ENCODE data around the gene ADAM23.

The ADAM23 gene

DNA sequence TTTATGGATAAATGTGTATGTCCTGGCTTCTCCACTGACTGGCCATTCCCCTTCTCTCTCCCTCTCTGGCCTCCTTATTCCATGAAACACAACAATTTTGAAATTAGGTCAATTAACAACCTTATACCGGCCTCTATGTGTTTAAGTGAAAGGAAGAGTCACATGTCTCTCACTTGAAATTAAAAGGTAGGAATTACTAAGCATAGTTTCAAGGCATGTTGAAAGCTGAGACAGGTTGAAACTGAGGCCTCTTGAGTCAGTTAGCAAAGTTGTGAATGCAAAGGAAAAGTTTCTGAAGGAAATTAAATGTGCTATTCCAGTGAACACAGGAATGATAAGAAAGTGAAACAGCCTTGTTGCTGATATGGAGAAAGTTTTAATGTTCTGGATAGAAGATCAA lies 69.7 kb downstream of the ADAM23 start:
- no peak for DNase-seq

DNA sequence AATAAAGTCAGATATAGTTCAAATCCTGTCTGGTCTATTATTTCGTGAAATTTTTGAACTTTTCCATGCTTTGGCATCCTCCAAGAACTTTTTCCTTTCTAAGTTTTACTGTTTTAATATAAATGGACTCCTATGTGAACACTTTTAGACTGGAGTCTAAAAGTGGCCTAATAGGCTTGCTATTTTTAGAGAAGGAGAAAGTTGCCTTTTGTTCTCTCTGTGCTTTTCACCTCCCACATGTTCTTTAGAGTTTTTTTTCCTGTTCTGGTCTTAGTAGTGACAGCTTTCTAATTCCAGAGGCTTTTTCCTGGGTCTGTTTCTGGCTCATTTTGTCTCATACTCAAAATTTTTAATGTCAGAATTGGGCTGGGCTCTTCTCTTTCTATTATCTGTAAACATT lies 72.2 kb downstream of the ADAM23 start:
- no peak for DNase-seq

DNA sequence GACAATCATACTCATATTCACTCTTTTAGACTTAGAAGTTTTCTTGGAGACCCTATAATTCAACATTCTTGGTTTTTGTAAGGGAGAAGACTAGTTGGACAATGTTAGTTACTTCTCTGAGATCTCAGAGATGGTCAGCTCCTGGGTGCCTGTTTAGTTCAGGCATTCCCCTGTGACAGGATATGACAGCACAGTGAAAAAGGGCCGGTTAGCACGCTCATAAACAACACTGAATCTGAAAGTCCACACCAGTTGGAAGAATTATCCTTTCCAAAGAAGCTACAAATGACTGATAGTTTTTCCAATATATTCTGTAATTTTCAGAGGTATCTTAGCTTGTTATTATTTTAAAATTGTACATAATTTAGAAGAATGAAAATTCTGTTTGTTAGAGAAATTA lies 75.7 kb downstream of the ADAM23 start:
- DNase-seq: no peak

DNA sequence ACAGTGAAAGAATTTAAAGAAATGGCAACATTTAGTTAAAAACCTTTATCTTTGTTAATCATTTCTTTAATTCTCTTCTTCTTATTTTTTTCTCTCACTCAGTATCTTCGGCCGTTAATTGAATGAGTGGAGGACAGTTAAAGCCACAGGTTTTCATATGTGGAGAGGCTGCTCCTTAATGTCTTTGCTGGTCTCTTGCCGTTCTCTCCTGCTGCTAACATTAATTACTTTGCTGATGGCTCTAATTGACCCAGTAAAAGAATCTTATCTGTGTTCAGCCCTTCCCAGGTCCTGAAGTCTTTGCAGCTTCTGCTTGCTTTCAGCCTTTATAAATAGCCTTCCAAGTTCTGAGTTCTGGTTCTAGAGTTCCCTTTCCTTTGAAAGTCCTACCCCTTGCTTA lies 77.1 kb downstream of the ADAM23 start:
- DNase-seq: no peak

DNA sequence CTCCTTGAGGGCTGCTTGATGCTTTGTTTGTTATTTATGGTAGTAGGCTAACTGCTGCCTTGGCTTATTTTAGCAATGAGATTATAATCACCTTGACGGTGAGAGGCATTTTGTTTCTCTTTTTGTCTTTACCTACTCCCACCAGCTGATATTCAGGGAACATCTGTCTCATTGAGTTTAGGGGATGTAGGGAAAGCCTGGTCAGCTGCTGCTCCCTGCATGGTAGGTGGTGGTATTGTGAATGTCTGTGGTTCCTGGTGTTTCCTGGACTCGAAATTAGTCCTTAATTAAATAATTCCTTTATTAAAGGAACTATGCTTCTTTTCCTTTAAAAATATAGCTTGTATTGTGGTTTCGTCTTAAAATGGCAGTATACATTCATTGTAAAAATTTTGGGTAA lies 77.8 kb downstream of the ADAM23 start:
- DNase-seq: no peak

DNA sequence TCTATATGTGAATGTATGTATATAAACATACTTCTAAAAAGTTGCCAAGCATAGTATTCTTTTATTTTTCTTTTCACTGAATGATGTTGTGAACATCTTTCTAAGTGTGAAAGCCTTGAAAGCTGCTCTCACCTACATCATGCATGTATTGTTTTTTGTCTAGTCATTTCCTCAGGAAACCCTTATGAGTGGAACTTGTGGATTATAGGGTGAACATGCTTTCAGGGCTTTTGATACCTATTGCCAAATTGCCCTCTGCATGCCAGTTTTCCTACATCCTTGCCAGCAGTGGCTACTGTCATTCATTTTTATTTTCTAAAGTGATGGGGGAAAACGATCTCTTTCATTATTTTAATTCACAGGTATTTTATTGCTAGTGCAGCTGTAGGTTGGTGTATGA lies 78.3 kb downstream of the ADAM23 start:
- no peak for DNase-seq

DNA sequence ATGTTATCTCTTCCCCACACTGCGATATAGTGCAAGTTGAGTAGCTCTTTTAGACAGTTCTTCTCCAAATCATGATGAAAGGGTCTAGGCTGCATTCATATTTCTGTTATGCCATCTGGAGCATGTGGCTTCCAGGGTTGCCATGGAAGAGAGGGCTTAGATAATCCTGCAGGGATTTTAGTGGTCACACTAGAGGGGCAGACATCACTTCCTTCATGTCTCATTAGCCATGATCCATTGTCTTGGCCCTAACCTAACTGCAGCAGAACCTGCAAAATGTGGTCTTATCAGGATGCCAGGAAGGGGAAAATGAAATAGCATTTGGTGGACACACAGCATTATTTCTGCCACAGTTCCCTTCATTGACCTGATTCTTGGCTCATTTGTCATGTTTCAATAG lies 83.1 kb downstream of the ADAM23 start:
- DNase-seq: no peak

DNA sequence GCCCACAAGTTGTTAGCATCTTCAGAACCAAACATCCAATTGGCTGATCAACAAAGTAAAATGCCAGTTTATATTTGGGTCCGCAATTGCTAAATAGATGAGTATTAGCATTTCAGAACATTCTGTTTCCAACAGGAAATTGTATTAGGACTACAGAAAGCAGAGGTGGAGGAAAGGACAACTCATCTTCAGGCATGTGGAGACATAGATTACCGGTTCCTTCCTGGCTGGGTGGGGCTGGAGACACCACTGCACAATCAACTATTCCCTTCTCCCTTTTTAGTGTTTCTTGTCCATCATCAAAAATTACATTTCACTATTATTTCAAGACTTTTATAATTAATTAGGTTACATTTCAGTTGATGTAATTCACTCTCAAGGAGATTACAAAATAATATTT lies 83.8 kb downstream of the ADAM23 start:
- DNase-seq: no peak

DNA sequence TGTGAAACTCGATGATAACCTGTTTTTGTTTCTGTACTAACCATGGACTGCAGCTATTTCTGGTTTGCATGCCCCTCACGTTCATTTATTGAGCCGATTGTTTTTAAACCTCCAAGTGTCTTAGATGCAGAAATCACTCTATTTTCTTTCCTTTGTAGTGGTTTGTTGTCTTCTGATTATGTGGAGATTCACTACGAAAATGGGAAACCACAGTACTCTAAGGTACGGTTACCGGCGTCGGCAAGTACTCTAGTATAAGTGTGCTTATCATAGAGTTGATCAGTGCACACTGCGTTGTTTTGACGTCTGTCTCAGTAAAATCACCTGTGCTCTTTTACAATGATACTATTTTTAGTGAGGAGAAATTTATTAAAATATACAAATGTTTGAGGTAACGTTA lies 87.4 kb downstream of the ADAM23 start:
- no peak for DNase-seq

DNA sequence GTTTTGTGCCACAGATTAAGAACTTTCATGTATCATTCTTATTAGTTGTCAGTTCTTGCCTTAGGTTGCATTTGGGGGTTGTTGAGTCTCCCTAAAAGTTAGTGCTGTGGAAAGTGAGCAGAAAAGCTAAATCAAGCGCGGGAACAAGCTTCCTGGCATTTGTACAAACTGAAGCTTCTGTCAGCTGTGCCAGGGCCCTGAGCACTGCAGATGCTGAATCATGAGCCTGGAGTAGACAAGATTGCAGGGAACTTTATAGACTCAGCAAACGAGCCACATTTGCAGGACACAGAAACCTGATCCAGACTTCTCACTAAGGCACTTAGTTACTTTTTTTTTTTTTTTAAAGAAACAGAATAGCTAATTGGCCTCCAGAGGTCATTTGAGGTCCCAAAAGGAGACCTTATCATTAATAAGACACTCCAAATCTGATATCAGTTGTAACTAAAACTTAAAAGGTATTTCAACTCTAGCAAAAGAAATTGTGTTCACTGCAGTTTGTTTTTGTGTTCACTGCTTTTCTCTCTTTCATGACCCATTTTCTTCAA lies 88.7 kb downstream of the ADAM23 start:
- DNase-seq: peak; percentile 63

DNA sequence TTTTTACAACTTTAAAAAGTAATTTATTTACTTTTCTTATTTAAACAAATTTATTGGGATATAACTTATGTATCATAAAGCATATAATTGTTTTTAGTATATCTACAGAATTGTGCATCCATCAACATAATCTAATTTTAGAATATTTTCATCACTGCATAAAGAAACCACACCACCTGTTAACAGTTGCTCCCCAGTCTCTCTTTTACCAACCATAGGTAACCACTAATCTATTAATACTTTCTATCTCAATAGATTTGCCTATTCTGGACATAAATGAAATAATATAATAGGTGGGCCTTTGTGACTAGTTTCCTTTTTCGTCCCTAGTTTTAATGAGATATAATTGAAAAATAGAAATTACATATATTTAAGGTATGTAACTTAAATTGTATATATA lies 90.6 kb downstream of the ADAM23 start:
- no peak for DNase-seq

DNA sequence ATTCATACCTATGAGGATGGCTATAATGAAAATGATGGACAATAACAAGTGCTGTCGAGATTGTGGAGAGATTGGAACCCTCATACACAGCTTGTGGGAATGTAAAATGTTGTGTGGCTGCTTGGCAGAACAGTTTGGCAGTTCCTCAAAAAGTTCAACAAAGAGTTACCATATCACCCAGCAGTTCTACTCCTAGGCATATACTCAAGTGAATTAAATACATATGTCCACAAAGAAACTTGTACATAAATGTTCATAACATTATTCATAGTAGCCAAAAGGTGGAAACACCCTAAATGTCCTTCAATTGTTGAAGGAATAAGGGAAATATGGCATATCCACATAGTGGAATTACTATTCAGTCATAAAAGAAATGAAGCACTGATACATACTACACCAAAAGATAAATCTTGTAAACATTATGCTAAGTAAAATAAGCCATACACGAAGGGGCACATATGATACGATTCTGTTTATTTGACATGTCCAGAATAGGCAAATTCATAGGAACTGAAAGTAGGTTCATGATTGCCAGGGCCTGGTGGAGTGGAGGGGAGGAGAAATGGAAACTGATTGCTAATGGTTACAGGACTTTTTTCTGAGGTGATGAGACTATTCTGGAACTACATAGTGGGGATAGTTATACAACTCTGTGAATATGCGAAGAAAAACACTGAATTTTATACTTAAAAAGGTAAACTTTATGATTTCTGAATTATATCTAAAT lies 92.1 kb downstream of the ADAM23 start:
- no peak for DNase-seq

DNA sequence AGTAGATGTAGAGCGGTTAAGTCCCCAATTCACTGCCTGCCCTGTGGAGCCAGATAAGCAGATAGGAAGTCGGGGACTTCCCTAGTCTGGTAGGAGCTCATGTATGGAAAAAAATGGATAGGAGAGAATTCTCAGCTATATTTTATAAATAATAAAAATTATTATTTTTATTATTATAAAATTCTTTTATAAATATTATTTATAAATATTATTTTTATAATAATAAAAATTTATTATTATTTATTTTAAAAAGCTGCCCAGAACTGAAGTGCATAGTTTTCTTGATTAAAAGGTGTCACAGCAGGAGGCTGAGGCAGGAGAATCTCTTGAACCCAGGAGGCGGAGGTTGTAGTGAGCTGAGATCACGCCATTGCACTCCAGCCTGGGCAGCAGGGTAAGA lies 97.4 kb downstream of the ADAM23 start:
- no peak for DNase-seq

DNA sequence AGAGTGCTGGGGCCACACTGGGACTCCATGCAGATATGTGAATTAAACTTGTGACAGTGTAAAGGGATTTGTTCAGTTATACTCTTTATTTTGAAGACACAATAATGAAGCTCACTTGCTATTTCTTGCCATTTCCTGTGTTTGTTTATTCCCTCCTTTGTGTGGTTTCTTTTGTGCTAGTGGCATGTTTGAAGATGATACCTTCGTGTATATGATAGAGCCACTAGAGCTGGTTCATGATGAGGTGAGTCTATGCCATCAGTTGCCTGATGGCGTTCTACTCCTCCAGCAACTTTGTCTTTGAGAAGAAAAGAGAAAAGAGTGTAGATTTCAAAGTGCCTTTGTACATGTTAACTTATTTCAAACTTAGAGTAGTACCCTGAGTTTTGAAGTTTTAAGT lies 99.7 kb downstream of the ADAM23 start:
- no peak for DNase-seq

DNA sequence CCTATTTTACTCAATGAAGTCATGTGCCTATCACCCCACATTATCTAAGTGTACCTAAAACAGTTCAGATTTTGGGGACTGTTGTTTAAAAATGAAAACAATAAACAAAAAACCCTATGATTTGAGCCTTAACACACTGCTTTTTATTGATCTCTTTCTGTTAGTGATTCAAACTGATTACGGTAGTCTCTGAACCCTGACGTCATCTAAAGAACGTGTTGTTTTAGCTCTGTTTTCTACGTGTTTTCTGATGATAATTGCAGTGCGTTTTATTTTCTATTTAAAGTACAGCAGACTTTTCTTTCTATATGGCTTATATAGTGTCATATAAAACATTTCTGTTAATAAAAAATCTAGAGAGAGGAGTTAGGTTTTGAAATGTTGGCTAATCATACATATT lies 105.1 kb downstream of the ADAM23 start:
- no peak for DNase-seq

DNA sequence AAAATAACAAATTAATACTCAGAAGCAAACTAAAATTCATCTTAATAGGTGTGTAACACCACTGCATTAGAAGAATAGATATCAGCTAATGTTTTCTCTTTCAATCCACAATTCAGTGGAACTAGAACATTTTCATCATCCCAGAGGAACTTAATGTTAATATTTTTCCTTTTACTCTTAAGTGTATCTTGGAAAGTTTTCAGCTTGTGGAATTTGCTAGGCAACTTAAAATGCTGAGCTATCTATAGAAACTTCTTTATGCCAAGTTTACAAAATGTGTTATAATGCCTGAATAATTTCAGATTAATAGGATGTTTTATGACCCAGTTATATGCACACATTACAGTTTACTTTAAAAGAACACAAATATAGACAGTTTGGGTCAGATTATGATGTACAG lies 112.4 kb downstream of the ADAM23 start:
- no peak for DNase-seq

DNA sequence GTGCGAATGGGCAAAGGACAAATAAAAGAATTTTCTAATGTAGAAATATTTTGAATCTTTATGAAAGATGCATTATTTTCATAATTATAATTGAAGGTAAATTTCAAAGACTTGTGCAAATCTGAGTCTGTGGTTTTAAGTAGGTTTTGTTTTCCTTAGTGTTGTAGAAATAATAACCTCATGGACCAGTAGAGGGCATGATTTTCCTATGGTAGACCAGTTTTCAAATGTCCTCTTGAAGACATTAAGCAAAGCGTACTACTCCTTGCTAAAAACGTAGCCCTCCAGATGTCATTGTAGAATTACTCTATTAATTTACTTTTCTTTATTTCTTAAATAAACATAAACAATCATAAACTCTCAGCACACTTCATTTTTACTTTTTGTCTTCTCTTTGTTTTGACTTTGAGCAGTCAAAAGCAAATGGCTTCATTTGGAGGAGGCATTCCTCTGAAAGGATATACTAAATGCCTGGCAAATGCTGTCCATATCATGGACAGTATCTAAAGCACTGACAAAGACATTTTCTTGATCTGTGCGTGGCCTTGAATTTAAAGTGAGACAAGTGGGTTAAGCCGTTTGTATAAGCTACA lies 113.1 kb downstream of the ADAM23 start:
- peak; percentile 15 for DNase-seq

DNA sequence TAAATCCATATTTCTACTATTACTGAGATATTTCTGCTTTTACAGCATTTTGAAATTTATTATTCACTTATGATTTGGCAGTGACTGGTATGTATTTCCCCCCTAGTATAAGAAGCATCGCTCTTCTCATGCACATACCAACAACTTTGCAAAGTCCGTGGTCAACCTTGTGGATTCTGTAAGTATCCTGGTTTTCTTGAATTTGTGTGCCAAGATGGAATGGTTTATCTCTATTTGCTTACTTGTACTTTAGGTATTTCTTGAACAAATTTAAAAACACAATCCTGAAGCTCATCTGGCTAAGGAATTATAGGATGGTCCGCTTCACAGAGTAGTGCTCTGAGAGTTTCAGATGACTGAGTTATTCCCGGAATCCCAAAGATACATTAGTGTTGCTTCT lies 114.0 kb downstream of the ADAM23 start:
- DNase-seq: no peak

DNA sequence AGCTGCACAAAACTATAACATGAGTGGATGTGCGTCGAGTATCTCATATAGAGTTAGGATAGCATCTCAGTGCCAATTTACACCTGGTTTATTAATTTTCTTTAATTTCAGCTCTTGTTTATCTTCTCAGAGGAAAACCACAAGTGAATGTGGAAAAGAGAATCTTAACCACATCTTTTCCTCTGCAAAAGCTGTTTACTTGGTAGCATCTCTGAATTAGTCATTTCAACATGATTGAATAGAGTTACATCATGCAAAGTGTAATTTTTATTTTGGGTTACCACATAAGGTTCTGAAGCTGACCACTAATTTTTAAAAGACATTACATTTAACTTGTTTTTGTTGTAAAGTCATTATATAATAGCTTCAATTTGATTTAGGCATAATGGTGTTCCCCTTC lies 115.2 kb downstream of the ADAM23 start:
- no peak for DNase-seq

DNA sequence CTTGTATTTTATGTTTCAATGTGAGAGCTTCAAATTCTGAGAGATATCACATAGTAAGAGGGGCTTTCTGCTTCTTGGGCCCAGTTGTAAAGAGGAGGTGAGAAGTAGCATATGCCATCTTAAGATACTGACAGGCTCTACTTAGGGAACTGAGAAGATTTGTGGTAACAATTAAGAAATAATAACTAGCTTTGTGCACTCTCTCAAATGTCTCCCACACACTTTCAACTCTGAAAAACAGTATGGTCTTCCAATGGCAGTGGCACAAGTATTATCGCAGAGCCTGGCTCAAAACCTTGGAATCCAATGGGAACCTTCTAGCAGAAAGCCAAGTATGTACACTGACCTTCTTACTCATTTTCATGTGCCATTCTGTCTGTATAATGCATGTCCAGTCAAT lies 118.6 kb downstream of the ADAM23 start:
- DNase-seq: no peak

DNA sequence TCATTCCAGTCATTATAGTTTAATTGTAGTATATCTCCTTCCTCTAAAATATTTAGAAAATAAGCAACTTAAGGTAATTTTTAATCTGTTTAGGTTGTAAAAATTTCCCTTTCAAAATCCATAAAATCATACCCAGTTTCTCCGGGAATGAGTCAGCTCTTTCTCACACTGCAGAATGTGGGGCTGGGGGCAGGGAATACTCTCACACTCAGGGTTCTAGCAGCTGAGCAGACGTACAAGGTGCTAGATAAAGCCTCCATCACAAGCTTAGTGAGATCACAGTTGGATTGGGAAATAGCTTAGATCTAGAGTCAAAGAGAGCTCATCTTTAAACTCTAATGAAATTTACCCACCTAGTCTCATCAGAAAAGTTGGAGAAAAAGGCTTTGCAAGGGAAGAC lies 119.0 kb downstream of the ADAM23 start:
- DNase-seq: no peak

DNA sequence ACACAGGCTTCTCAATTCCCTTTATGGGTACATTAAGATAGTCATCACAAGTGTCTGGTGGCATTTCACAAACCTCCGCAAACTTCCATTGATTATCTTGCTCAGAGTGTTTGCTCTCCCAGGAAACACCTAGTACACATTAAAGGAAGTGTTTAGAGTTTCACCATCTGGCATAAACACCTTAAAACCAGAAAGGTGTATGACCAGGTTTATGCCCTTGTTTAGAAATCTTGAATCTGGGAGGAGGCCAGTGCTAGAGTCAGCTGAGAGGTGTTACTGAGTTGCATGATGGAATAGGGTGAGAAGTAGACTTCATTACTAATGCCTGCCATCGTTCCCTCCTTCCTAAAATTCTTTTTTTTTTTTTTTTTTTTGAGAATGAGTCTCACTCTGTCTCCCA lies 120.0 kb downstream of the ADAM23 start:
- no peak for DNase-seq

DNA sequence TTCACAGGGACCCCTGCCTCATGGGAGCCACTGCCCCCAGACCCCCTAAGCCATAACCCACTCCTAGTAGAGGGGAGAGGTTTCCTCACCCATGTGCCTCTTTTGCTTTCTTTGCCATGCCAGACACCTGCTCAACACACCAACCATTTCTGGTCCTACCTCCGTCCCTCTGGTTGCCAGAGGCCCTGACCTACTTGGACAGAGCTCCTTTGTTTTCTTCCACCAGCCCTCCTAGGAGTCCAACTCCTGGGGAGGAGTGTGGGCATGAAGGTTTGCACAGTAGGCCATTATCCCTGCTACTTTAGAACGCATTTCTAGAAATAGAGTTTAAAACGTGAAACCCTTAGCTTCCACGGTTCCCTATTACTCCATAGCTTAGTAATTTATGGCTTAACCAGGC lies 122.3 kb downstream of the ADAM23 start:
- no peak for DNase-seq

DNA sequence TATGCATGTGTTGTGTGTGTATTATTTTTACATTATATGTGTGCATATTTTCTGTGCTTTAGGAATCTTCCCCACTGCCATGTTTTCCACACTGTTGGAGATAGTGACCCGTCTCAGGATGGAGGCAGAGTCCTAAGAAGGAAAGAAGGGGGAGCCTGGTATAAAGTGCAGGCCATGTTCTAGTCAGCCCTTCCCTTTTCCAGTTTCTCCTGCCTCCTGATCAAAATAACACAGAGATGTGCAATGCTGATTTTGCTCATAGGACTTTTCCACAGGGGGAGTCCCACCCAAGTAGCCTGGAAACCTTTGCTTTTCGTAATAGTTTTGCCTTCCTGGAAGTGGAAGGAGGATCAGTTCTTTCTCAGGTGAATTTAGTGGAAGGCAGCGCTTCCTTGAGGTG lies 126.1 kb downstream of the ADAM23 start:
- no peak for DNase-seq

DNA sequence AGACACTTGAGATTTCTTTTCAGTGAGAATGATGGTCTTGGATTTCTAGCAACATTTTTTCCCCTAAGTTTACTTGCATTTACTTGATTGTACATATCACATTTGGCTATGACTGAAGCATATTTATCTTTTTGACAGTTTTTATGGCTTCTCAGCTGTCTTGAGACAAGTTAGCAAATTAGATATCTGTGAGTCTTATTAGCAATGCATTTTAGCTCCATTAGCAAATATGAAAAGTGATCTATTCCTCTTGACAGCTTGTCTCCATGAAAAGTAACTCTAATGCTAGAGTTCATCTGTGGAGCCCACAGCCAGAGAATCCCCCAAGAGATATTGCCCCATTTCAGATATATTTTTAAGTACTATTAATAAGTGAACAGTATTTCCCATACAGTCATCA lies 126.9 kb downstream of the ADAM23 start:
- no peak for DNase-seq

All from DMS 273 treated with DMSO at 0.1 percent for 48 hours (cell line).